Thyroid gland (tissue), 4 donors: ENCODE measurements around the gene MDGA2.

Experiments used
- CTCF ChIP-seq, 6 experiments: fragments of 200-600 bp in 3 of 6; fragments of 450-650 bp in 3 of 6; sonication (generic) in 3 of 6; IDR thresholded peaks; one replicate each; pipeline ENCODE4 v1.5.1; 2016 to 2019; ENCODE audit warnings: antibody characterized with exemption in 6 of 6, mild to moderate bottlenecking in 2 of 6, inconsistent platforms in 1 of 6, moderate library complexity in 1 of 6
- POLR2A ChIP-seq, 2 donors: fragments of 450-650 bp; IDR thresholded peaks; one replicate each; pipeline ENCODE4 v1.6.1; 2017; ENCODE audit warnings: antibody characterized with exemption in 2 of 2, mild to moderate bottlenecking in 2 of 2, moderate library complexity in 1 of 2

GRCh38 chr14:47567273-47567672, 108.1 kb downstream of the MDGA2 start:
- TF ChIP-seq CTCF (IDR thresholded peaks at IDR 0.05) = no peak
- TF ChIP-seq POLR2A (IDR thresholded peaks at IDR 0.05) = no peak
